ENCODE data around the gene ROR2.

ROR2 gene

GRCh38 chr9:91705386-91705785, 244.6 kb downstream of the ROR2 start:
- H3K27ac ChIP-seq (ENCODE audit: low read depth, low read length): no peak overlapping the region
- no peak overlapping the region for H3K9ac ChIP-seq (ENCODE audit: low read length)
- H3K27me3 ChIP-seq (ENCODE audit: control insufficient read depth, insufficient read depth, low read length): no peaks in the 10 kb centered on the region
- H3K4me3 ChIP-seq (ENCODE audit: low read length): no peak overlapping the region
- no peaks in the 10 kb centered on the region for H3K4me1 ChIP-seq (ENCODE audit: control insufficient read depth, insufficient read depth, low read length)
- no peaks in the 10 kb centered on the region for H3K36me3 ChIP-seq (ENCODE audit: control insufficient read depth, insufficient read depth, low read length)

- H3K9ac ChIP-seq (ENCODE audit: low read length): no peak overlapping the region
- no peak overlapping the region for H3K4me3 ChIP-seq (ENCODE audit: low read length)
- no peaks in the 10 kb centered on the region for H3K27me3 ChIP-seq (ENCODE audit: control insufficient read depth, insufficient read depth, low read length)
- no peaks in the 10 kb centered on the region for H3K4me1 ChIP-seq (ENCODE audit: control insufficient read depth, insufficient read depth, low read length)
- H3K36me3 ChIP-seq (ENCODE audit: control insufficient read depth, insufficient read depth, low read length): no peaks in the 10 kb centered on the region
- no peak overlapping the region for H3K27ac ChIP-seq (ENCODE audit: low read depth, low read length)
These were observed 249.6 kb downstream of the ROR2 start for GRCh38 chr9:91700475-91700874.

GRCh38 chr9:91698266-91698665, 251.8 kb downstream of the ROR2 start:
- H3K27ac ChIP-seq (ENCODE audit: low read depth, low read length): no peak overlapping the region
- no peak overlapping the region for H3K9ac ChIP-seq (ENCODE audit: low read length)
- no peak overlapping the region for H3K4me3 ChIP-seq (ENCODE audit: low read length)
- H3K4me1 ChIP-seq (ENCODE audit: control insufficient read depth, insufficient read depth, low read length): no peaks in the 10 kb centered on the region
- no peaks in the 10 kb centered on the region for H3K36me3 ChIP-seq (ENCODE audit: control insufficient read depth, insufficient read depth, low read length)
- no peaks in the 10 kb centered on the region for H3K27me3 ChIP-seq (ENCODE audit: control insufficient read depth, insufficient read depth, low read length)

- Histone ChIP-seq H3K27me3 (ENCODE audit: control insufficient read depth, insufficient read depth, low read length) (no peaks in the 10 kb centered on the region), H3K36me3 (ENCODE audit: control insufficient read depth, insufficient read depth, low read length) (no peaks in the 10 kb centered on the region), H3K4me3 (ENCODE audit: low read length) (no peak overlapping the region), H3K9ac (ENCODE audit: low read length) (no peak overlapping the region), H3K4me1 (ENCODE audit: control insufficient read depth, insufficient read depth, low read length) (no peaks in the 10 kb centered on the region), H3K27ac (ENCODE audit: low read depth, low read length) (no peak overlapping the region)
These were observed 252.8 kb downstream of the ROR2 start for GRCh38 chr9:91697201-91697600.

- H3K27ac ChIP-seq (ENCODE audit: low read depth, low read length): no peak overlapping the region
- no peaks in the 10 kb centered on the region for H3K27me3 ChIP-seq (ENCODE audit: control insufficient read depth, insufficient read depth, low read length)
- H3K9ac ChIP-seq (ENCODE audit: low read length): no peak overlapping the region
- H3K36me3 ChIP-seq (ENCODE audit: control insufficient read depth, insufficient read depth, low read length): no peaks in the 10 kb centered on the region
- H3K4me3 ChIP-seq (ENCODE audit: low read length): no peak overlapping the region
- no peaks in the 10 kb centered on the region for H3K4me1 ChIP-seq (ENCODE audit: control insufficient read depth, insufficient read depth, low read length)
These were observed 255.8 kb downstream of the ROR2 start for GRCh38 chr9:91694081-91694870.

GRCh38 chr9:91693226-91693625, 256.8 kb downstream of the ROR2 start:
- Histone ChIP-seq H3K27ac (ENCODE audit: low read depth, low read length) (no peak overlapping the region), H3K27me3 (ENCODE audit: control insufficient read depth, insufficient read depth, low read length) (no peaks in the 10 kb centered on the region), H3K36me3 (ENCODE audit: control insufficient read depth, insufficient read depth, low read length) (no peaks in the 10 kb centered on the region), H3K4me1 (ENCODE audit: control insufficient read depth, insufficient read depth, low read length) (no peaks in the 10 kb centered on the region), H3K9ac (ENCODE audit: low read length) (no peak overlapping the region), H3K4me3 (ENCODE audit: low read length) (no peak overlapping the region)

GRCh38 chr9:91690540-91691249, 259.3 kb downstream of the ROR2 start:
- no peaks in the 10 kb centered on the region for H3K27me3 ChIP-seq (ENCODE audit: control insufficient read depth, insufficient read depth, low read length)
- no peaks in the 10 kb centered on the region for H3K4me1 ChIP-seq (ENCODE audit: control insufficient read depth, insufficient read depth, low read length)
- H3K9ac ChIP-seq (ENCODE audit: low read length): no peak overlapping the region
- H3K36me3 ChIP-seq (ENCODE audit: control insufficient read depth, insufficient read depth, low read length): no peaks in the 10 kb centered on the region
- peak overlapping the region; percentile 48 for H3K27ac ChIP-seq (ENCODE audit: low read depth, low read length)
- no peak overlapping the region for H3K4me3 ChIP-seq (ENCODE audit: low read length)

GRCh38 chr9:91689006-91689405, 261.0 kb downstream of the ROR2 start:
- H3K4me1 ChIP-seq (ENCODE audit: control insufficient read depth, insufficient read depth, low read length): no peaks in the 10 kb centered on the region
- no peak overlapping the region for H3K4me3 ChIP-seq (ENCODE audit: low read length)
- H3K27ac ChIP-seq (ENCODE audit: low read depth, low read length): no peak overlapping the region
- no peaks in the 10 kb centered on the region for H3K36me3 ChIP-seq (ENCODE audit: control insufficient read depth, insufficient read depth, low read length)
- no peak overlapping the region for H3K9ac ChIP-seq (ENCODE audit: low read length)
- no peaks in the 10 kb centered on the region for H3K27me3 ChIP-seq (ENCODE audit: control insufficient read depth, insufficient read depth, low read length)

- Histone ChIP-seq H3K4me1 (ENCODE audit: control insufficient read depth, insufficient read depth, low read length) (no peaks in the 10 kb centered on the region), H3K36me3 (ENCODE audit: control insufficient read depth, insufficient read depth, low read length) (no peaks in the 10 kb centered on the region), H3K27me3 (ENCODE audit: control insufficient read depth, insufficient read depth, low read length) (no peaks in the 10 kb centered on the region), H3K4me3 (ENCODE audit: low read length) (no peak overlapping the region), H3K9ac (ENCODE audit: low read length) (no peak overlapping the region), H3K27ac (ENCODE audit: low read depth, low read length) (no peak overlapping the region)
These were observed 266.8 kb downstream of the ROR2 start for GRCh38 chr9:91683269-91683668.

- Histone ChIP-seq H3K27ac (ENCODE audit: low read depth, low read length) (no peak overlapping the region), H3K4me1 (ENCODE audit: control insufficient read depth, insufficient read depth, low read length) (no peaks in the 10 kb centered on the region), H3K9ac (ENCODE audit: low read length) (no peak overlapping the region)
These were observed 267.2 kb downstream of the ROR2 start for GRCh38 chr9:91682806-91683205.

GRCh38 chr9:91681461-91682305, 268.3 kb downstream of the ROR2 start:
- Histone ChIP-seq H3K9ac (ENCODE audit: low read length) (no peak overlapping the region), H3K4me1 (ENCODE audit: control insufficient read depth, insufficient read depth, low read length) (no peaks in the 10 kb centered on the region), H3K27me3 (ENCODE audit: control insufficient read depth, insufficient read depth, low read length) (no peaks in the 10 kb centered on the region), H3K27ac (ENCODE audit: low read depth, low read length) (no peak overlapping the region), H3K36me3 (ENCODE audit: control insufficient read depth, insufficient read depth, low read length) (no peaks in the 10 kb centered on the region), H3K4me3 (ENCODE audit: low read length) (no peak overlapping the region)

More at GRCh38 chr9:91682806-91683205, 267.2 kb downstream of the ROR2 start:
- Histone ChIP-seq H3K36me3 (ENCODE audit: control insufficient read depth, insufficient read depth, low read length) (no peaks in the 10 kb centered on the region), H3K27me3 (ENCODE audit: control insufficient read depth, insufficient read depth, low read length) (no peaks in the 10 kb centered on the region), H3K4me3 (ENCODE audit: low read length) (no peak overlapping the region)

GRCh38 chr9:91680998-91681397, 269.0 kb downstream of the ROR2 start:
- no peaks in the 10 kb centered on the region for H3K27me3 ChIP-seq (ENCODE audit: control insufficient read depth, insufficient read depth, low read length)
- H3K4me3 ChIP-seq (ENCODE audit: low read length): no peak overlapping the region
- H3K36me3 ChIP-seq (ENCODE audit: control insufficient read depth, insufficient read depth, low read length): no peaks in the 10 kb centered on the region
- H3K9ac ChIP-seq (ENCODE audit: low read length): no peak overlapping the region
- H3K27ac ChIP-seq (ENCODE audit: low read depth, low read length): no peak overlapping the region
- no peaks in the 10 kb centered on the region for H3K4me1 ChIP-seq (ENCODE audit: control insufficient read depth, insufficient read depth, low read length)
